Measurements from ENCODE around the gene RNF10. TPM values are rescaled to one million over a fixed set of nuclear protein-coding genes. Genes with fewer than 3 reads are reported as not detected.

RNF10 gene
- total and polyA plus RNA-seq, 10 of the 15 experiments (the other 5 are each of a cell fraction or from before 2014, with no cell fraction given), result 48.2 to 127 (median 64.5) TPM

DNA sequence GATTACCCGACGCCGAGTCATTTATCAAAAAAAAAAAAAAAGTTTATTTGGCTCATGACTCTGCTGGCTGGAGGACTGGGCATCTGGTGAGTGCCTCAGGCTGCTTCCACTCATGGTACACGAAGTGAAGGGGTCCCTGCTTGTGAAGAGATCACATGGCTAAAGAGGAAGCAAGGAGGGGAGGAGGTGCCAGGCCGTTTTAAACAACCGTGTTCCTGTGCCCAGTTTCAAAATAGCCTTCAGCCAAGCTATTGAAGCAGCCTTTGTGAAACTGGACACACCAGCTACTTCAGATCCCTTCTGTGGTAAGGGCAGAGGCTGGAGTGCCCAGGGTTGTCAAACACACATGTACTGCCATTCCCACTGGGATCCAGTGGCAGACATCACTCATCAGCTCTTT lies 39.4 kb downstream of the RNF10 start:
- ChIA-PET CTCF (no interaction called here), RAD21 (ENCODE audit: unreplicated experiment) (no interaction called here), SMC1A (ENCODE audit: uncharacterized antibody, unreplicated experiment) (no interaction called here), POLR2A (no interaction called here)
- no peaks in the 10 kb centered on the region for H3K4me1 ChIP-seq (ENCODE audit: control insufficient read depth, insufficient read depth, low read length)
- intact Hi-C loops (cut with micrococcal nuclease; ENCODE audit: unreplicated experiment) (no loop called here), in situ Hi-C loops (cut with MboI) (no loop called here)
- 83% methylated on average over 6 of the region's 6 CpGs for WGBS (ENCODE audit: insufficient coverage, insufficient replicate concordance, low lambda C conversion rate, missing lambda C conversion rate)
- FAIRE-seq (no peak), DNase-seq (ENCODE audit: low read depth, low spot score) (no peak), ATAC-seq (no peak)
- no peaks in the 10 kb centered on the region for H3K79me2 ChIP-seq (ENCODE audit: control insufficient read depth, insufficient read depth, low read length)
- H3K36me3 ChIP-seq (ENCODE audit: control insufficient read depth in 2 of 2, insufficient read depth in 2 of 2, low read length in 1 of 2), result peaks cover 16 to 56% of the 10 kb centered on the region in 2 experiments
- H3K4me3 ChIP-seq, result no peak overlapping the region
- no peak overlapping the region for H3K4me2 ChIP-seq (ENCODE audit: control insufficient read depth, insufficient read depth)
- H3K9me3 ChIP-seq (replicated peaks; ENCODE audit: control insufficient read depth, insufficient read depth, low read length), result no peaks in the 10 kb centered on the region
- no TSS peak for BruUV-seq (replicated peaks)
- H4K20me1 ChIP-seq (ENCODE audit: control insufficient read depth, insufficient read depth), result no peaks in the 10 kb centered on the region
- TF ChIP-seq, protein P1, sequence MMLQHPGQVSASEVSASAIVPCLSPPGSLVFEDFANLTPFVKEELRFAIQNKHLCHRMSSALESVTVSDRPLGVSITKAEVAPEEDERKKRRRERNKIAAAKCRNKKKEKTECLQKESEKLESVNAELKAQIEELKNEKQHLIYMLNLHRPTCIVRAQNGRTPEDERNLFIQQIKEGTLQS (IDR thresholded peaks at IDR 0.05; ENCODE audit: borderline replicate concordance, extremely low read depth, low read depth, low read length), result no peak
- TF ChIP-seq FOXK2 (IDR thresholded peaks at IDR 0.05), result no peak
- H3K27me3 ChIP-seq (replicated peaks in 1 of 2; ENCODE audit: control insufficient read depth in 2 of 2, insufficient read depth in 2 of 2, low read length in 1 of 2), result no peaks in the 10 kb centered on the region
- no peak overlapping the region for H3K27ac ChIP-seq (ENCODE audit: control insufficient read depth, insufficient read depth)
- H3K9ac ChIP-seq (ENCODE audit: control insufficient read depth, insufficient read depth, low read length), result no peak overlapping the region
- no peak overlapping the region for H2AFZ ChIP-seq (ENCODE audit: control insufficient read depth, low read depth, low read length)

DNA sequence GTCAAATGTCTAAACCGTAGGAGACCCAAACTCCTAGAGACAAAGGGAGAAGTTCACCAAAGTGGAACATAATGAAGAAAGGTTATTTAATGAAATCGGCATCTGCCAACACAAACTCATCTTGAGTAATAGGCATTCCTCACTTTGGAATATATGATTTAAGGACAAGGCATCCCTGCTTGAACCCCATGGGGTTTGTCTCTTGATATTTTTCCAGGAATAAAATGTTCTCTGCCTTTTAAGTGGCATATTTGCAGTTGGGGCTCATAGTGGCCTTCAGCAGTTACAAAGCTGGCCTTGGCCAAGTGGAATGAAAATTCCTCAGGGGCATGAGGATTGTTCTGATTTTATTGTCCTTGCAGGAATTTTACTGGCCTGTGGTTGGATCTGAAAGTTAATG lies 40.0 kb downstream of the RNF10 start:
- POLR2A ChIA-PET, result no interaction called here
- no peak overlapping the region for H3K9ac ChIP-seq (ENCODE audit: control insufficient read depth, insufficient read depth, low read length)
- H3K9me3 ChIP-seq (replicated peaks; ENCODE audit: control insufficient read depth, insufficient read depth, low read length), result no peaks in the 10 kb centered on the region
- RAD21 ChIA-PET (ENCODE audit: unreplicated experiment), result no interaction called here
- H3K4me3 ChIP-seq, result no peak overlapping the region
- SMC1A ChIA-PET (ENCODE audit: uncharacterized antibody, unreplicated experiment), result no interaction called here
- no peaks in the 10 kb centered on the region for H4K20me1 ChIP-seq (ENCODE audit: control insufficient read depth, insufficient read depth)
- no TSS peak for BruUV-seq (replicated peaks)
- CTCF ChIA-PET, result interaction anchor here (1.0 kb wide), 1 partner anchor 9 kb away, joined by 3 read pairs; no protein-coding TSS in a partner anchor
- peaks cover 16 to 54% of the 10 kb centered on the region in 2 experiments for H3K36me3 ChIP-seq (ENCODE audit: control insufficient read depth in 2 of 2, insufficient read depth in 2 of 2, low read length in 1 of 2)
- FAIRE-seq (no peak), DNase-seq (ENCODE audit: low read depth, low spot score) (no peak), ATAC-seq (no peak)
- no peaks in the 10 kb centered on the region for H3K4me1 ChIP-seq (ENCODE audit: control insufficient read depth, insufficient read depth, low read length)
- H3K79me2 ChIP-seq (ENCODE audit: control insufficient read depth, insufficient read depth, low read length), result no peaks in the 10 kb centered on the region
- H2AFZ ChIP-seq (ENCODE audit: control insufficient read depth, low read depth, low read length), result no peak overlapping the region
- no peaks in the 10 kb centered on the region for H3K27me3 ChIP-seq (replicated peaks in 1 of 2; ENCODE audit: control insufficient read depth in 2 of 2, insufficient read depth in 2 of 2, low read length in 1 of 2)
- no peak overlapping the region for H3K27ac ChIP-seq (ENCODE audit: control insufficient read depth, insufficient read depth)
- intact Hi-C loops (cut with micrococcal nuclease; ENCODE audit: unreplicated experiment) (no loop called here), in situ Hi-C loops (cut with MboI) (no loop called here)
- 97% methylated on average over 2 of the region's 2 CpGs for WGBS (ENCODE audit: insufficient coverage, insufficient replicate concordance, low lambda C conversion rate, missing lambda C conversion rate)
- H3K4me2 ChIP-seq (ENCODE audit: control insufficient read depth, insufficient read depth), result no peak overlapping the region
- TF ChIP-seq ZNF207 (IDR thresholded peaks at IDR 0.05; ENCODE audit: borderline replicate concordance) (no peak), TCF12 (IDR thresholded peaks at IDR 0.05; ENCODE audit: low read depth, low read length) (no peak), NFIC (IDR thresholded peaks at IDR 0.05; ENCODE audit: low read depth, low read length) (no peak), MXI1 (IDR thresholded peaks at IDR 0.05; ENCODE audit: low read depth, low read length) (no peak), NRF1 (conservative IDR thresholded peaks at IDR 0.05; ENCODE audit: low read depth, low read length) (no peak)
- TF ChIP-seq, protein P2, sequence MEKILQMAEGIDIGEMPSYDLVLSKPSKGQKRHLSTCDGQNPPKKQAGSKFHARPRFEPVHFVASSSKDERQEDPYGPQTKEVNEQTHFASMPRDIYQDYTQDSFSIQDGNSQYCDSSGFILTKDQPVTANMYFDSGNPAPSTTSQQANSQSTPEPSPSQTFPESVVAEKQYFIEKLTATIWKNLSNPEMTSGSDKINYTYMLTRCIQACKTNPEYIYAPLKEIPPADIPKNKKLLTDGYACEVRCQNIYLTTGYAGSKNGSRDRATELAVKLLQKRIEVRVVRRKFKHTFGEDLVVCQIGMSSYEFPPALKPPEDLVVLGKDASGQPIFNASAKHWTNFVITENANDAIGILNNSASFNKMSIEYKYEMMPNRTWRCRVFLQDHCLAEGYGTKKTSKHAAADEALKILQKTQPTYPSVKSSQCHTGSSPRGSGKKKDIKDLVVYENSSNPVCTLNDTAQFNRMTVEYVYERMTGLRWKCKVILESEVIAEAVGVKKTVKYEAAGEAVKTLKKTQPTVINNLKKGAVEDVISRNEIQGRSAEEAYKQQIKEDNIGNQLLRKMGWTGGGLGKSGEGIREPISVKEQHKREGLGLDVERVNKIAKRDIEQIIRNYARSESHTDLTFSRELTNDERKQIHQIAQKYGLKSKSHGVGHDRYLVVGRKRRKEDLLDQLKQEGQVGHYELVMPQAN (conservative IDR thresholded peaks at IDR 0.05), result no peak
- TF ChIP-seq, protein P3, sequence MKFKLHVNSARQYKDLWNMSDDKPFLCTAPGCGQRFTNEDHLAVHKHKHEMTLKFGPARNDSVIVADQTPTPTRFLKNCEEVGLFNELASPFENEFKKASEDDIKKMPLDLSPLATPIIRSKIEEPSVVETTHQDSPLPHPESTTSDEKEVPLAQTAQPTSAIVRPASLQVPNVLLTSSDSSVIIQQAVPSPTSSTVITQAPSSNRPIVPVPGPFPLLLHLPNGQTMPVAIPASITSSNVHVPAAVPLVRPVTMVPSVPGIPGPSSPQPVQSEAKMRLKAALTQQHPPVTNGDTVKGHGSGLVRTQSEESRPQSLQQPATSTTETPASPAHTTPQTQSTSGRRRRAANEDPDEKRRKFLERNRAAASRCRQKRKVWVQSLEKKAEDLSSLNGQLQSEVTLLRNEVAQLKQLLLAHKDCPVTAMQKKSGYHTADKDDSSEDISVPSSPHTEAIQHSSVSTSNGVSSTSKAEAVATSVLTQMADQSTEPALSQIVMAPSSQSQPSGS (IDR thresholded peaks at IDR 0.05; ENCODE audit: low read length), result no peak
- TF ChIP-seq, protein P4, sequence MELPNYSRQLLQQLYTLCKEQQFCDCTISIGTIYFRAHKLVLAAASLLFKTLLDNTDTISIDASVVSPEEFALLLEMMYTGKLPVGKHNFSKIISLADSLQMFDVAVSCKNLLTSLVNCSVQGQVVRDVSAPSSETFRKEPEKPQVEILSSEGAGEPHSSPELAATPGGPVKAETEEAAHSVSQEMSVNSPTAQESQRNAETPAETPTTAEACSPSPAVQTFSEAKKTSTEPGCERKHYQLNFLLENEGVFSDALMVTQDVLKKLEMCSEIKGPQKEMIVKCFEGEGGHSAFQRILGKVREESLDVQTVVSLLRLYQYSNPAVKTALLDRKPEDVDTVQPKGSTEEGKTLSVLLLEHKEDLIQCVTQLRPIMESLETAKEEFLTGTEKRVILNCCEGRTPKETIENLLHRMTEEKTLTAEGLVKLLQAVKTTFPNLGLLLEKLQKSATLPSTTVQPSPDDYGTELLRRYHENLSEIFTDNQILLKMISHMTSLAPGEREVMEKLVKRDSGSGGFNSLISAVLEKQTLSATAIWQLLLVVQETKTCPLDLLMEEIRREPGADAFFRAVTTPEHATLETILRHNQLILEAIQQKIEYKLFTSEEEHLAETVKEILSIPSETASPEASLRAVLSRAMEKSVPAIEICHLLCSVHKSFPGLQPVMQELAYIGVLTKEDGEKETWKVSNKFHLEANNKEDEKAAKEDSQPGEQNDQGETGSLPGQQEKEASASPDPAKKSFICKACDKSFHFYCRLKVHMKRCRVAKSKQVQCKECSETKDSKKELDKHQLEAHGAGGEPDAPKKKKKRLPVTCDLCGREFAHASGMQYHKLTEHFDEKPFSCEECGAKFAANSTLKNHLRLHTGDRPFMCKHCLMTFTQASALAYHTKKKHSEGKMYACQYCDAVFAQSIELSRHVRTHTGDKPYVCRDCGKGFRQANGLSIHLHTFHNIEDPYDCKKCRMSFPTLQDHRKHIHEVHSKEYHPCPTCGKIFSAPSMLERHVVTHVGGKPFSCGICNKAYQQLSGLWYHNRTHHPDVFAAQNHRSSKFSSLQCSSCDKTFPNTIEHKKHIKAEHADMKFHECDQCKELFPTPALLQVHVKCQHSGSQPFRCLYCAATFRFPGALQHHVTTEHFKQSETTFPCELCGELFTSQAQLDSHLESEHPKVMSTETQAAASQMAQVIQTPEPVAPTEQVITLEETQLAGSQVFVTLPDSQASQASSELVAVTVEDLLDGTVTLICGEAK (IDR thresholded peaks at IDR 0.05; ENCODE audit: borderline replicate concordance), result no peak

Measured in GM12878 (cell line).